Measurements from ENCODE around the gene CEMIP2. TPM values are rescaled to one million over a fixed set of nuclear protein-coding genes. Genes with fewer than 3 reads are reported as not detected.
"Not testable (repeated sequence)": the region's sequence is repeated elsewhere in the genome, so short reads cannot be mapped to it uniquely, and the experiment has no call there.

CEMIP2 gene
- 64.7 and 64.9 TPM in 2 replicates for total RNA-seq

GRCh38 chr9:71768388-71769174, at the start of gene CEMIP2:
Gene CEMIP2 (minus strand): TSS chr9:71768513. CDS start chr9:71750373, 18,140 bp downstream.
- intact Hi-C loops (cut with micrococcal nuclease): loop anchor here (1.0 to 10.0 kb wide), 19 partner anchors 15 to 1511 kb away; partner anchors contain the start of genes ABHD17B, C9orf85, KLF9 and SMC5

- intact Hi-C loops (cut with micrococcal nuclease): no loop called here
Observed at GRCh38 chr9:71816916-71817451, 48.7 kb upstream of the CEMIP2 start.

- intact Hi-C loops (cut with micrococcal nuclease): no loop called here
Observed at GRCh38 chr9:71814815-71815214, 46.5 kb upstream of the CEMIP2 start.

- intact Hi-C loops (cut with micrococcal nuclease): no loop called here
Observed at GRCh38 chr9:71814226-71814625, 45.9 kb upstream of the CEMIP2 start.

- intact Hi-C loops (cut with micrococcal nuclease): no loop called here
Observed at GRCh38 chr9:71812385-71812784, 44.1 kb upstream of the CEMIP2 start.

GRCh38 chr9:71808068-71808467, 39.8 kb upstream of the CEMIP2 start:
- intact Hi-C loops (cut with micrococcal nuclease): no loop called here

- intact Hi-C loops (cut with micrococcal nuclease): loop anchor here (1.0 to 2.0 kb wide), 8 partner anchors 24 to 522 kb away; partner anchors contain the start of genes ABHD17B, C9orf85 and CEMIP2
Observed at GRCh38 chr9:71806901-71807307, 38.6 kb upstream of the CEMIP2 start.

- intact Hi-C loops (cut with micrococcal nuclease): not testable (repeated sequence)
Observed at GRCh38 chr9:71805096-71805495, 36.8 kb upstream of the CEMIP2 start.

GRCh38 chr9:71801826-71802225, 33.5 kb upstream of the CEMIP2 start:
- intact Hi-C loops (cut with micrococcal nuclease): no loop called here

GRCh38 chr9:71797266-71797665, 29.0 kb upstream of the CEMIP2 start:
- intact Hi-C loops (cut with micrococcal nuclease): no loop called here

GRCh38 chr9:71796100-71796767, 27.9 kb upstream of the CEMIP2 start:
- intact Hi-C loops (cut with micrococcal nuclease): no loop called here

- intact Hi-C loops (cut with micrococcal nuclease): loop anchor here (1.0 kb wide), 3 partner anchors 12 to 117 kb away; no protein-coding TSS in a partner anchor
Observed at GRCh38 chr9:71795097-71795813, 26.9 kb upstream of the CEMIP2 start.

GRCh38 chr9:71793386-71794105, 25.2 kb upstream of the CEMIP2 start:
- intact Hi-C loops (cut with micrococcal nuclease): no loop called here

- intact Hi-C loops (cut with micrococcal nuclease): no loop called here
Observed at GRCh38 chr9:71791875-71792274, 23.6 kb upstream of the CEMIP2 start.

GRCh38 chr9:71790296-71790695, 22.0 kb upstream of the CEMIP2 start:
- intact Hi-C loops (cut with micrococcal nuclease): no loop called here

- intact Hi-C loops (cut with micrococcal nuclease): loop anchor here (1.0 to 5.0 kb wide), 14 partner anchors 12 to 1526 kb away; partner anchors contain the start of genes ABHD17B, C9orf85, KLF9 and SMC5
Observed at GRCh38 chr9:71783120-71783523, 14.8 kb upstream of the CEMIP2 start.

- intact Hi-C loops (cut with micrococcal nuclease): loop anchor here (5.0 kb wide), 2 partner anchors 1369 to 1524 kb away; partner anchors contain the start of genes KLF9 and SMC5
Observed at GRCh38 chr9:71781391-71781790, 13.1 kb upstream of the CEMIP2 start.

- intact Hi-C loops (cut with micrococcal nuclease): loop anchor here (5.0 kb wide), 2 partner anchors 1369 to 1524 kb away; partner anchors contain the start of genes KLF9 and SMC5
Observed at GRCh38 chr9:71780953-71781352, 12.6 kb upstream of the CEMIP2 start.

- intact Hi-C loops (cut with micrococcal nuclease): no loop called here
Observed at GRCh38 chr9:71778085-71778484, 9.8 kb upstream of the CEMIP2 start.

- intact Hi-C loops (cut with micrococcal nuclease): no loop called here
Observed at GRCh38 chr9:71774920-71775319, 6.6 kb upstream of the CEMIP2 start.

Data from T-helper 1 cell treated with Interleukin-12 subunit alpha and Interleukin-12 subunit beta and Interleukin-4 antibody, amounts not matched to agents 30 ng/mL and 1 ng/mL, for 36 hours (primary cell).